HG03571 (cell line): Measurements from ENCODE around the gene FAR2.
"Not testable (repeated sequence)": the region's sequence is repeated elsewhere in the genome, so short reads cannot be mapped to it uniquely, and the experiment has no call there.

Experiments
- ATAC-seq: cut with Tn5 transposase; IDR thresholded peaks from one replicate; pipeline ENCODE4 v1.9.1; 2021; ENCODE audit not compliant: unreplicated experiment

FAR2 gene

DNA sequence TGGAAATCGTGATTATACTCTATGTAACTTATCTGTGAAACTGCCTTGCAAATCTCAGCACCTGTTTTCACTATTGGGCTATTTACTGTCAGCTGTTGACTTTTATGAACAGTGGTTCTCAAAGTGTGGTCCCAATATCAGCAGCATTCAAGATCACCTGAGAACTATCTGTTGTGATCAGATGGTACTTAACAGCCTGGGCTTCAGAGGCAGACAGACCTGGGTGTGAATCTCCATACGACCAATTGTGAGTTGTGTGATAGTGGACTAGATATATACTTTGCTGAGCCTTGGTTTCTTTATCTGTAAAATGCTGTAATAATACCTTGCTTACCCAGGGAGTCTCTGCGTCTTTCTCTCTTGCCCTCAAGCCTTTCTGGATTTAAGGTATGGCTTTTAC, 126.8 kb downstream of the FAR2 start:
- no peak for ATAC-seq

DNA sequence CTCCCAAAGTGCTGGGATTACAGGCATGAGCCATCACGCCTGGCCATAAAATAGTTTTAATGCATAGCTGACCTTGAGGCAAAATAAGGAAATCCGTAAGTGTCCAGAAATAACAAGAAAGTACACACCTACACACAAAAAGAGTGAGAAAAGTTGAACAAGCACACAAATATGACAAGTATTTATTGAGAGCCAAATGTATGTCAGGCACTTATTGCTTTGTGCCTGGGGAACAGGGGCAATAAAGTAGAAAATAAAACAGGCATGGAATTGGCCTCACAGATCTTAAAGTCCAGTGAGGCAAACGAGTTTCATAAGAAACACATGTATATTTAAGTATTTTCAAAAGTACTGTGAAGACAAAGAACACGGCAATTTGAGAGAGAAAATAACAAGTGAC, 128.2 kb downstream of the FAR2 start:
- no peak for ATAC-seq

DNA sequence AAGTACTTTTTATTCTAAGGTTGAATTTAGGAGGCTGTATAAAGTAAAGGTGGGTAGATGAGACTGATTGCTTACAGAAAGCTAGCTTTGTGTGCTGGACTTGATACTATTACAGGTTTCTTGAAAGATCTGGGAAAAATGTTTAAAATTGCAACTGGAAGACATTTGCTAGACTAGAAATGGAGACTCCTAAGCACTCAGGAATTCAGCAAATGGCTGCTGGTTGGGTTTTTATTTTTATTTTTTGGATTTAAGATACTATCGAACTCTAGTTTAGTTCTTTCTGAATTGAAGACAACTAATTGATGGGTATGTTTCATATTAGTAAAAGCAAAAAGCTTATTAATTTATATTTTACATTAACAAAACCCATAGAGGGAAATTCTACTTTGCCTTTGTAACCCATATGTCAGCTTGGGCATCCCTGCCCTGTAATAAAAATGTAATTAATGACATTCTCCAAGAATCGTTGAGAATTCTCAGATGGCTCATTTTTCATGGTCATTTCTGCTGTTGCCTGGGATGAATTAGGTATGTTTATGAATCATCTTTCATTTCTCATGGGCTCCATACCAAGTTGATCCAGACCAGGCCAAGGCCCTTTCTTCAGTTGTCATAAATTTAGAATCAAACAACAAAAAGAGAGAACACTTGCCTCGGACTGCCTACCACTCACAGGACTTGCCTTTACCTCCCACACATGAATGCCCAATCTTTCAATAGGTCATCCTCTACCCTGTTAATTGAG, 129.8 kb downstream of the FAR2 start:
- ATAC-seq, result no peak

DNA sequence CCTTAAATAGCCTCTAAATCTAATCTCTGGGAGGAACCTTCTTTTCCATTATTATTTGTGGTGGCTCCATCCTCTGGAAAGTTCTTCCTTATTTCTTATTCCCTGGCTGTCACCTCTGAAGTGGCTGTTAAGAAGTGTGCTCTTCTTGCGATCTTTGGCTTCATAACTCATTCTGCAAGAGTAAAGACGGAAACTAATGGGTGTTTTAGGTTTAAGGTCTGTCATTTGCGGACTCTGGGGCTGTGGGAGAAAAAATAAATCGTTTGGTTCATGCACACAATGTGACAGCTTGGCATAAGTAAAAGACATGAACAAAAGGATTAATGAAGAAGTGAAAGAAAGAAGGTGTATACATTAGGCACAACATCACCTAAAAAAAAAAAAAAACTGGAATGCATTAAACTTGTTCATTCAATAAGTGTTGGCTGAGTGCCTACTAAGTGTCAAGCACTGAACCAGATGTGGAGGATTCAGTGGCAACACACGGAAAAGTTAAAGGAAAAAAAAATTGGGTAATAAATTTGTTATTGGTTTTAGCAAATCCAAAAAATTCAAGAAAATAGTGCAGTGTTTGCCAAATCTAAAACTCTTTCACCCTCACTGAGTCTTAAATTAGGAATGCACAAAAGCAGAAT, 132.4 kb downstream of the FAR2 start:
- no peak for ATAC-seq

DNA sequence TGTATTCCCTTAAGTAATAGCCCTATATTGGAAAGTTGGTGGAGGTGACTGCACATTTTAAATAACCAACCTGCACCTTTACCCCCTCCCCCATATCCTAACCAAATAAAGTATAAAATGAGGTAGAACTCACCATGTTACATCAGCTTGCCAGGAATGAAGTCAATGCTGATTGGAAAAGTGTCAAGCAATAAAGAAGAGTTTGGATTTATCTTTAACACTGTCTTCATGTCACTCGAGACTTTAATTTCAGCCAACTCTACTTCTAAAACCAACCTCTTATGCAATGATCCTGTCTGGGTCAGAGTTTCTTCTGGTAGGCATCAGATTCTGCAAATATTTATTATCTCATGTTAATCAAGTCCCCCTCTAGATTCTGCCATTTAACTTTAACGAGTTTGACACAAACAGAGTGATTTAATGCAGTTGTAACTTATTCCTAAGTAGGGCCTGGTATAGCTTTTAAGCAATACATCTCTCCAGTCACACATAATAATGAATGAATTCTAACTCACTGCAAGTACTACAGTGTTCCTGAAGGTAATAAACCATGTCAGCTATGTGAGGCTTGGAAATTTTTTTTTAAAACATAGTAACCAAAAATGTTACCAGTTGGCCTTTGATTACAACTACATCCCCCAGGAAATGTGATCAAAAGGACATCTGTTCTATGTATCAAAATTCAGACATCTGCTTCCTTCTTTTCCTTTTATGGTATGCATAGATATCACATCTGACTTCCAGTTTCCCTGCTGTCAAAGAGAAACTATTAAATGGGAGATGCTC, 133.1 kb downstream of the FAR2 start:
- no peak for ATAC-seq

DNA sequence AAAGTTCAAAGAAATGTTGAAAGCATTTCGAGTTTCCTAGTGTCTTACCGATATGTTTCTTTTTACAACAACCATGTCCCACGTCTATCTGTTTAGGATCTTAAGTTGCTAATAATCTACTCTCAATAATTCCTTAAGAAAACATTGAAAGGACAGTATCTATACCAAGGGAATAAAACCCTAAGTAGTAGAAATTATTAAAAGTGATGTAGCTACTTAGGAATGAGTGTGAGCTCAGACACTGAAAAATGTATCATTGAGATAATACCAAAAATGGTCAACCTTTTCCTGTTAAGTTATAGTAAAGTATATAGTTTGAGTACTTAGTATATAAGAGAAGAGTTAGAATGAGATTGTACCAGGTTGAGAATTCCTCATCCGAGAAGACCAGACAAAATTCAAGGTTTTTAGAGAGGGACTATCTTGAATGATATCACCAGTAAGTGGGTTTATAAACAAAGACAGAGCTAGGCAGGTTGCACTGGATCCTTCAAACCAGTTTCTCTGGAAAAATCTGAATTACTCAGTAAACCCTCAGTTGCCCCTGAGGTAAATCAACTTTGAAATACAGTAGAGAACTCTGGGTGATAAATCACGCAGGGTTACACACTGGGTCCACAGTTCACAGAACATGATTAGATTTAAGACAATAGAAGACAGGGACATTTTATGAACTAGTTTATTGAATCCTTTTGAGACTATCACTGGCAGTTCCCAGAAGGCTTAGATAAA, 135.1 kb downstream of the FAR2 start:
- ATAC-seq, result no peak

DNA sequence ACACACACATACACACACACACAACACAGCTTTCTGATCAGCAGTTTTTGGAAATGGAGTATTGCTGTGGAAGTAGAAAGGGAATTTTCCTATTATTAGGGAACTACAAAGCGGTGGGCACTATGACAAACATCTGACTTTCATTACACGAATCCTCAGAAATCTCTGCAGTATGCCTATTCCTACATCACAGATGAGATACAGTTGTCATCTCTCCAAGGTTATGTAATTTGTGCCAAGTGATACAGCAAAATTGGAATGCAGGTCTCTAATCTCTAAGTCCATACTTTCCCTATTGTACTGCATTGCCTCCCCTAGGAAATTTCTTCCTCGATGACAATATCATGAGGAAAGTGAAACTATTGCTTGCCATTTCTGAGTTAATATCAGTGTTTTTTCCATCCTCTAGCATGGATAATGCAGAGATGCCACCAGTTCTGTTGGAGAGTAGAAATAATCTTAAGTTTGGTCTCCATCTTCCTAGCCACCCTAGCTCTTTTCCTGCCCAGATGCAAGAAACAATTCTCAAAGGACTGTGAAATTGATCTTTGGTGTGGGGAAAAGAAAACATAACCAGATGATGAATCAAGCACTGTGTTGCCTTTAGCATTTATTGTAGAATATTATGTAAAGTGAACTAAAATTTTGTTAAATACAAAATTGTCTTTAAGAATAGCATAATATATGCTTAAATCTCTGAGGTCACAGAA, 137.2 kb downstream of the FAR2 start:
- ATAC-seq, result no peak

DNA sequence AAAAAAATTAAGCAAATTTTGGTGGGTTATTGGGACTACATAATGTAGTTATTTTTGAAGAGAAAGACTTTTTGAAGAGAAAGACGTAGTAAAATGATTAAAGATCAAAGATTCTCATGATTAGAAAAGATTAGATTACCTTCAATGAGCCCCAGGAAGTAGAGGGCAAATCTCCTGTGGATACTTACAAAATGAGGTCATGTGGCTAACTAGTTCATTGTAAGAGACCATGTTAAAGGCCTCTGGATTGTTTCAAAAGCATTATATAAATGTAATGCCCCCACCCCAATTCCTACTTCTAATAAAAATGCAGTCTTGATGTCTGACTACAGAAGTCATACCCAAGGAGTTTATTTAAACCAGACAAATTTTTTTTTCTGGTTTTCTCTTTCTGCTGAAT, 138.5 kb downstream of the FAR2 start:
- no peak for ATAC-seq

DNA sequence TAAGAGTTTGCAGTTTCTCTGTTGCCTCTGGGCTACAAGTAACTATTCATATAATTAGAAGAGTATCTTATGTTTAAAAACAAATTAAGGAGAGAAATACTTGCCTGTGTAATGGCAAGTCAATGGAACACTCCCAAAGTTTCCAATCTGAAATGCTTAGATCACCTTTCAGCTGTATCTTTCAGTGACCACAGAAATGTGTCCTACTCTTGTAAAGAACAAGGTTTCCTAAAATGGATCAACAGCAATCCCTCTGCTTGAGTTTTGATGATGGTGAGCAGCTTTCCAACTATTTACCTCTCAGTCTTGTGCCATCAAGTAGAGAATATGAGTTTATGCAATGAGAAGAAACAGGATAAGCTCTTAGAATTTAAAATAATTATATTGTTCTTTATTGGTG, 139.0 kb downstream of the FAR2 start:
- no peak for ATAC-seq

DNA sequence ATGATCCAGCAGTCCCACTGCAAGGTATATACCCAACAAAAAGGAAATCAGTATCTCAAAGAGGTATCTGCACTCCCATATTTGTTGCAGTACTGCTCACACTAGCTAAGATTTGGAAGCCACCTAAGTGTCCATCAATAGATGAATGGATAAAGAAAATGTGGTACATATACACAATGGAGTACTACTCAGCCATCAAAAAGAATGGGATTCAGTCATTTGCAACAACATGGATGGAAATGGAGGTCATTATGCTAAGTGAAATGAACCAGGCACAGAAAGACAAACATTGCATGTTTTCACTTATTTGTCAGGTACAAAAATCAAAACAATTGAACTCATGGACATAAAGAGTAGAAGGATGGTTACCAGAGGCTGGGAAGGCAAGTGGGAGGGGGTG, 141.4 kb downstream of the FAR2 start:
- not testable (repeated sequence) for ATAC-seq

DNA sequence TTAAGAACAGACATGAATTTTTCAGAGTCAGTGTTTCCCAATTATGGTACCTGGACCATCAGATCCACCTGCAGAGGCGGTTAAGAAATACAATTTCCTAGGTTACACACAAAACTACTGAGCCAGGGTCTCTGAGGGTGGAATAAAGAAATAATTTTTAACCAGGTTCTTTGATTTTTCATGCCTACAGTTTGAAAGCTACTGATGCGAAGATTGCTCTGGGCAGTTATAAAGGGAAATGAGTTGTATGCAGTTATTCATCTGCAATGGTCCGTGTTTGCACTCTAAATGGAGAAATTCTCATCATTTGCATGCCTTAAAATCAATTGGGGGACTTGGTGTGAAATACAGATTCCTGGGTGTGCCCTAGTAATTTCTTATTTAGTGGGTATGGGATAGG, 142.1 kb downstream of the FAR2 start:
- ATAC-seq, result no peak

DNA sequence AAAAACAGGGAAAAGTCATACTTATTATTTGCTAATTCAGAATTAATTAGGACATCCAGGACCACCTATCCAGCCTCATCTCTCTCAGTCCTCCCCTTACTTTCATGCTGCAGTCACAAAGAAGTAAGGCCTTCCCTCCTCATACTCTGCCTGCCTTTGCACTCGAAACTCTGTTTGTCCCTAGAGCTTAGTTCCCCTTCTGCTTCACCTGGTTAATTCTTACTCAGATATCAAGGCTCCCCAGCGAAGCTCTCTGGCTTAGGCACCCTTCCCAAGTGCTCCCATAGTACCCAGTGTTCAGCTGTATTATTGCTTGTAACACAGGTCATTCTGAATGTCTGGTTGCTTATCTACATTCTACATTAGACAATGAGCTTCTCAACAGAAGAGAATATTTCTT, 150.6 kb downstream of the FAR2 start:
- no peak for ATAC-seq

DNA sequence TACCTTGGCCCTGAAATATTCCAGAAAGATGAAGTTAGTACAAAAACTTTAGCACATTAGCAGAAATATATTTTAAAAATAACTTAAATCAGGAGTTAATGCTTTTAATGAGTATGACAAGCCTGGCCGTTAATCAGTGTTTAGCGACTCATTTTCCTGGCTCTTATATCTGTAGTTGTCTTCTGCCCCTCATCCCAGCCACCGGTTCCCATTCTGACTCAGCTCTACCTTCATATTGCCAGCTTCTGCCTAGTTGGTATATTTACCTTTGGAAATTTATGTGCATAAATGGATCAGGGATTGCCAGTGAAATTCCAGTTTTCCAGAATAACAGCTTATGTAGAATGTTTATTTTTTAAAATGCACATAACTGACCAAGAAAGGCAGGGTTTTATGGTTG, 152.0 kb downstream of the FAR2 start:
- no peak for ATAC-seq

DNA sequence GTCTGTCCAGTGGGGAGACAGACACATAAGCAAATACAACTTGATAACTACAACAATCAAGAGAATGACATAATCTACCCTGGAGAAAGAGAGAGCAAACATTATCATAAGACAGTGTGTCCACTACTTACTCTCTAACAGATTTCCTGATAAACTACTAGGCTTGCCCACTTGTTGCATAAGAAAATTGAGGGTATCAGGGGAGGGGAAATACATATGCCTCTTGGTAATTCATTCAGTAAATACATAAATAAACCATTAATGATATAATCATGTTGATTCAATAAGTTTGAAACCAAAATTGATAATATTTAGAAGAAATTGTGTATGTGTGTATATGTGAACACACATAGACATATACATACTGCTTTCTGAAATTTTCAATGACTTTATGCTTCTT, 155.3 kb downstream of the FAR2 start:
- ATAC-seq, result no peak

DNA sequence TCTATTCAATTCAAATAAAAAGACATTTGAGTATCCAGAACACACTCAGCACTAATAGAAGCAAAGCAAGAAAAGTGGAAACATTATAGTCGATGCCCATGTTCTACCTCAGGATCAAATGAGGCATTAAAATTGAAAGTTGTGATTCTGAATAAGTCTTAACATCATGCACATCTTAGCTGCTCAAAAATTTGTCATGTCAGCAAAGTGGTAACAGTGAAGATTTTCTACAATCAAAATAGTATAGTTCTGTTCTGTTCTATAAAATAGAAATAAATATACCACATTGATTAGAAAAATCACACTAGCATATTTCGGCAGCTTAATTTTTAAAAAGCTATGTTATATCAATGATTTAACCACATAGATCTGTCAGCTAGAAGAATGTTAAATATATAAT, 157.2 kb downstream of the FAR2 start:
- ATAC-seq, result no peak

DNA sequence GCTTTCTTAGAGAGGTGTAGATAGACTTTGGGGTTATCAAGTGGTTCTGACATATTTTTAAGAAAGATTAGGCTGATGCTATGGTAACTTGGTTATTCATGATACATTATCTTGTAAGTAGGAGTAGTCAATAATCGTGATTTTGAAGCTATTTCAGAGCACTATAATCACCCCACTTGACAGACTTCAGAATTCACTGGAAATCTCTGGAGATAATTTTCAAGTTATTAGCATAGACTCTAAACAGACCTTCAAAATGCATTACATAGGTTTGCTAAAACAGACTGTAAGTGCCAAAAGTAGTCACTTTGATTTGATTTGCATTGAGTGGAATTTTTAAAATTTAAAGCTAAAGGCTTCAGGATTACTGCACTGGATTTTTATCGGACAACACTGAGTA, 157.6 kb downstream of the FAR2 start:
- ATAC-seq, result no peak

DNA sequence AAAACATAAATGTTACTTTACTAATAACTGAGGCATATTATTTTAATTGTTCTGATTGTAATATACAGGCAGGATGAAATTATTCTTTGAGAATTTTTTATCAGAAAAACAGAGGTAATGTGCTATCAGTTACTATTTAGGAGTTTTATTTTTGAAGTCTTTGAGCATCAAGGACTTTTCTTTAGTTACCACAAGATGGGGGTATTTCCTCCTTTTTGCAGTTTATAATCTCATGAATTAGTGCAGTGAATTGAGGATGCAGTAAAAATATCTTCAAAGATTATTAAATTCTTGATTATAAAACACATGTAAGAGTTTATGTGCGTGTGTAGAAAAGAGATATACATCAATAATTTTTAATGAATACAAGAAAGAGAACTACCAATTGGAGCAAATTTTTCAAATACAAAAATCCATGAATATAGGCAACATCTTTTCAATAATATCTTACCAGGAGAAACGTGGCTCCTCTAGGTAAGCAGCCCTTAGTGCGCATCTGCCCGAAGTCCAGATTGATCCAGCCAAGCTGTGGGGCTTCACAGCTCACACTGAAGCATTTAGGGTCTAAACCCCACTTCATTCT, 160.3 kb downstream of the FAR2 start:
- ATAC-seq, result no peak

DNA sequence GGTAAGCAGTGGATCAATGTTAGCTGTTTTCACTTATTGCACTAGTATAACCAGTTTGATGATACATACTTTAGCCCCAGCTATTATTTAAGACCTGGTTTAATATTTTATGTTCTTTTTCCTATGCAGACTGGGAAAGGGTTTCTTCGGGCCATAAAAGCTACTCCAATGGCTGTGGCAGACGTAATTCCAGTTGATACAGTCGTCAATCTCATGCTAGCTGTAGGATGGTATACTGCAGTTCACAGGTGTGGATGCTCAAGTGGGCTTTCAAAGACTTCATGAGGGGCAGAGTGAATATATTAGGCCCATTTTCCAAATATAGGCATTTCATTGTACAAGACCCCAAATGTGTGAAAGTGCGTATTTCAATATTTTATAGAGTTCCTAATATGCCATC, 161.8 kb downstream of the FAR2 start:
- ATAC-seq, result no peak

DNA sequence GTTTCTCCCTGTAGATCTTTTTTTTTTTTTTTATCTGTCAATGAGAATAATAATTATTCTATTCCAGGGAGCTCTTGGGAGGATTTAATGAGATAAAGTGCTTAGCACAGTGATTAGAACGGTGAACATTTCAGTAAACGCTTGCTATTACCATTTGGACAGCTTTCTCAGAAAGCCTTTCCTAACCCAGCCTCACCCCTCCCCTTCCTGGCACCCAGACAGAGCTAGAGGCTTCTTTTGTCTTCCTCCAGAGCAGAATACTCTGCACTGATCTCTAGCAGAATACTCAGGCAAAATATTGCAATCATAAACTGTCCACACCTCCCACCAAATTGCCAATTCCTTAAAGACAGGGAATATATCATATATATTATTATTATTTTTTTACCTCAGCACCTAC, 165.3 kb downstream of the FAR2 start:
- no peak for ATAC-seq

DNA sequence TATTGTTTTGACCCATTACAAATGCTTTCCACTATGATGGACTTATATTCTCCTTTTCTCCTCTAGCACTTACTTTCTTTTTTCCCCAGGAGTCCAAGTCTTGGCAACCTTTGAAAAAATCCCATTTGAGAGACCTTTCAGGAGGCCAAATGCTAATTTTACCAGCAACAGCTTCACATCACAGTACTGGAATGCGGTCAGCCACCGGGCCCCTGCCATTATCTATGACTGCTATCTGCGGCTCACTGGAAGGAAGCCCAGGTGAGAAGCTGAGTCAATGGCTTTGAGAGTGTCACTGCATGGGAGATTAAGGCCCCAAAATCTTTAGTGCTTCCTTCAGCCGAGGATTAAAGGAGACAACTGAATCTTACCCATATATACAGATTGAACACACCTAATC, 167.7 kb downstream of the FAR2 start:
- no peak for ATAC-seq
